GM10266 (cell line): ENCODE measurements around the gene PHC2.

Source experiments
- DNase-seq: peaks from one replicate; pipeline ENCODE4 v3.0.0; 2012; ENCODE audit errors: extremely low spot score
- CTCF ChIP-seq: IDR thresholded peaks from 2 replicates; pipeline ENCODE4 v1.5.1; 2012; ENCODE audit warnings: mild to moderate bottlenecking, low read depth; ENCODE audit not compliant: control insufficient read depth, insufficient read depth; ENCODE audit errors: missing control alignments

Gene PHC2

GRCh38 chr1:33359931-33360330 is 71.0 kb downstream of the PHC2 start:
- no peak for DNase-seq
- no peak for TF ChIP-seq CTCF

DNA sequence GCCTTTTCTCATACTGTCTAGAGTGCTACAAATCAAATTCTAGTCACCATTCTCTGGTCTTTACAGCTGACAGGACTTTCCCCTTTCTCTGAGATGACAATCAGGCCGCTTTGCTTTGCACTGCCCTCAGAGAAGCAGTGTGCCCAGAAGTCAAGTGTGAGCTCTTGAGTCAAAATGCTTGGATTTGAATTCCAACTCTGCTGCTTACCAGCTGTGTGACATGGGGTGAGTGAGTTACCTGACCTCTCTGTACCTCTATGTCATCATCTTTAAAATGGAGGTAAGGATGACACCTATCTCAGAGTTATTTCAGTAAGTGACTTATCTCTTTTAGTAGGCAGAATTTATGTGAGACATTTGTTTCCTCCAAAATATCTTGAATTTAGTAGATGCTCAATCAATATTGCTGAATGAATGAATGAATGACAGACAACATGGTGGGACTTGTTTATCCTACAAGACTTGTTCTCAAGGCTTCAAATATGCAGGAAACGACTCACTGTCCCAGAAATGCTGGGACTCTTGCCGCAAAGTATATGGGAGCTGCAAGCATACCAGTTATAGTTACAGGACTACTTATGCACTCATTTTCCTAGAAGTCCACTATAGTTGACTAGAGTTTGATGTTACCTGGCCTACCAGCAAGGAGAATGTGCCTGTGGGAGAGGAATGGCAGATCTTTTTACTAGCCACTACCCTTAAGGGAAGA is 71.9 kb downstream of the PHC2 start:
- DNase-seq: no peak
- no peak for TF ChIP-seq CTCF

- DNase-seq: no peak
- TF ChIP-seq CTCF: no peak
These were observed 72.6 kb downstream of the PHC2 start for GRCh38 chr1:33358114-33358794.

- DNase-seq: no peak
- TF ChIP-seq CTCF: no peak
These were observed 73.8 kb downstream of the PHC2 start for GRCh38 chr1:33357099-33357498.

- TF ChIP-seq CTCF: no peak
- no peak for DNase-seq
These were observed 76.1 kb downstream of the PHC2 start for GRCh38 chr1:33354707-33355316.

- no peak for DNase-seq
- TF ChIP-seq CTCF: no peak
These were observed 77.4 kb downstream of the PHC2 start for GRCh38 chr1:33353531-33353930.

DNA sequence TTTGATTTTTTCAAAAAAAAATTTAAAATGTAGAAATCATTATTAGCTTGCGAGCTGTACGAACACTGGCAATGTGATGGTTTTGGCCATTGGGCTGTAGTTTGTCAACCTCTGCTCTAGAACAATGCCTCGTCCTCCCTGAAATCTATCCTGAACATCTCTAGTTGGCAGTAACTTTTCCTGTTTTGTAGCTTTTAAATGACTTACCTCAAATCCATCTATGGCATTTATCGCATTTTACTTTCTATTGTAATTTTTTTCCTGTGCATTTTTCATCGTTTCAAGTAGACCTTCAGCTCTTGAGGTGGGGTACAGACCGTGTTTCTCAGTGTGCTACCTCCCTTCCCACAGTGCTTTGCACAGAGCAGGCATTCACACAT is 79.6 kb downstream of the PHC2 start:
- no peak for DNase-seq
- TF ChIP-seq CTCF: no peak
